Activated naive CD8-positive, alpha-beta T cell treated with anti-CD3 and anti-CD28 coated beads, Interleukin-2, amount 50 U/mL, for 24 hours (primary cell): ENCODE measurements around the gene ATG14.
A peak's percentile ranks its signal among the peaks of the same experiment; 100 is the strongest.

Source experiments
- ATAC-seq: fragments of 150-1000 bp; cut with Tn5 transposase; one replicate; pipeline ENCODE4 v1.10.0; 2021
- DNase-seq: peaks from one replicate; pipeline ENCODE4 v3.0.0; 2021
- H3K27ac Mint-ChIP-seq: one replicate; pipeline ENCODE4 v1.8.0; 2021; ENCODE audit warnings: mild to moderate bottlenecking, mixed read lengths
- H3K27me3 Mint-ChIP-seq: one replicate; pipeline ENCODE4 v1.8.0; 2021; ENCODE audit warnings: mixed read lengths
- H3K36me3 Mint-ChIP-seq: one replicate; pipeline ENCODE4 v1.8.0; 2021; ENCODE audit warnings: low read depth, mixed read lengths
- H3K4me1 Mint-ChIP-seq: one replicate; pipeline ENCODE4 v1.8.0; 2021; ENCODE audit warnings: mixed read lengths
- H3K4me3 Mint-ChIP-seq: one replicate; pipeline ENCODE4 v1.8.0; 2021; ENCODE audit warnings: mild to moderate bottlenecking, moderate library complexity, mixed read lengths
- H3K9me3 Mint-ChIP-seq: one replicate; pipeline ENCODE4 v1.8.0; 2021; ENCODE audit warnings: mixed read lengths

Gene ATG14

DNA sequence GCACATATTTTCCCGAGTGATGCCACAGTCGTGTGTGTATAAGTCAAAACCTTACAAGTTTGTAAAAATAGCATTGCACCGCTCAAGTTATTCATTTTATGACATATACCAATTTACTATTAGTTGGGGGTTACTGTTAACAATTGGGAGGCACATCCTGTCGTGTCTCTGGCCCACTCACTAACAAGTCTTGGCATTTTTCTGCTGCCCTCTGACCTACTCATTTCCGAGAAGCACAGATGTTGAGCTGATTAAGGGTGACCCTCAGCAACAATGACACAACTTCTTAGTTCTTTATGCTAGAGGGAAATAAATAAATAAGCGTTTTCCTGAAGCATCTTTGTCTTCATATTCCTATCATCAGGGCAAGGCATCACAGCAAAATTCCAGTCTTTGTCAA lies 6.8 kb upstream of the ATG14 start:
- H3K27me3 Mint-ChIP-seq: peaks cover 4% of the 10 kb centered on the region
- ATAC-seq: no peak
- no peak overlapping the region for H3K4me3 Mint-ChIP-seq
- H3K27ac Mint-ChIP-seq: no peak overlapping the region
- no peaks in the 10 kb centered on the region for H3K9me3 Mint-ChIP-seq
- DNase-seq: no peak
- no peaks in the 10 kb centered on the region for H3K36me3 Mint-ChIP-seq
- peaks cover 5% of the 10 kb centered on the region for H3K4me1 Mint-ChIP-seq

- no peak for DNase-seq
- no peaks in the 10 kb centered on the region for H3K36me3 Mint-ChIP-seq
- H3K4me1 Mint-ChIP-seq: peaks cover 5% of the 10 kb centered on the region
- H3K27ac Mint-ChIP-seq: no peak overlapping the region
- peaks cover 4% of the 10 kb centered on the region for H3K27me3 Mint-ChIP-seq
- no peak for ATAC-seq
- H3K9me3 Mint-ChIP-seq: no peaks in the 10 kb centered on the region
- no peak overlapping the region for H3K4me3 Mint-ChIP-seq
Observed at GRCh38 chr14:55417955-55418354, 6.3 kb upstream of the ATG14 start.

DNA sequence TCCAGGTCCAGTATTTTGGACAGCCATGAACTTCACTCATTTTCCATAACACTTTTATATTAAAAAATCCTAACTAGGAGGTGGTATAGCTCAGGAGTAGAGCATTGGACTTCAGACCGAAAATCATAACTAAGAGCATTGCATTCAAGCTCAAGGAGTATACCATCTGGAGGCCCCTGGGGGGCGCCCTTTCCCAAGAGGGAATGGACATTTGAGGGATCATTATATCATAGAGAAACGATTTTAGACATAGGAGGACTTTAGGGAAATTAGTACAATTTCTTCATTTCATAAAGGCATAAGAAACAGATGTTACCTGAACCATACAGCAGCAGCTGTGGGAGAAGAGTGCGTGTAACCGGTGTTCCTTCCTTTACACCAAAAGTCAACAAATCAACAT lies 5.2 kb upstream of the ATG14 start:
- Mint-ChIP-seq H3K27ac (no peak overlapping the region), H3K4me3 (no peak overlapping the region), H3K27me3 (peaks cover 4% of the 10 kb centered on the region), H3K4me1 (peaks cover 16% of the 10 kb centered on the region), H3K9me3 (no peaks in the 10 kb centered on the region), H3K36me3 (no peaks in the 10 kb centered on the region)
- ATAC-seq: peak; percentile 64
- peak; percentile 22 for DNase-seq

DNA sequence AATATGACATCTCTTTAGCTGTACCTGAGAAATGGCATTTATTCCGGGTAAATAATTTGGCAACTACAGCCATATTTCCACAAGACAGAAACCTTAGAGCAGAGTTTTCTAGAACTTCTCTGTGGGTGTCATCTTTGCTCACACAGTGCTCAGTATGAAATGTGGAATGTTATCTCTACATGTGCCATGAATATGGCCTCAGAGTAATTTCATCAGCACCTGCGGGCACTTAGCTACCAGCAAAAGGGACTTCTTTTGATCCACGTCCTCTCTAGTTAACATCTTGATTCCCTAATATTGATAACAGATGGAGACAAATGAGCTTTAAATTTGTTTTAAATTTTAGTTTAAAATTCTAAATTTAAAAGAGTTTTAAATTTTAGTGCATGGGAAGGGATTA lies 2.9 kb upstream of the ATG14 start:
- Mint-ChIP-seq H3K4me3 (no peak overlapping the region), H3K4me1 (peaks cover 30% of the 10 kb centered on the region), H3K9me3 (no peaks in the 10 kb centered on the region), H3K36me3 (no peaks in the 10 kb centered on the region), H3K27me3 (peaks cover 4% of the 10 kb centered on the region), H3K27ac (no peak overlapping the region)
- ATAC-seq (no peak), DNase-seq (no peak)

DNA sequence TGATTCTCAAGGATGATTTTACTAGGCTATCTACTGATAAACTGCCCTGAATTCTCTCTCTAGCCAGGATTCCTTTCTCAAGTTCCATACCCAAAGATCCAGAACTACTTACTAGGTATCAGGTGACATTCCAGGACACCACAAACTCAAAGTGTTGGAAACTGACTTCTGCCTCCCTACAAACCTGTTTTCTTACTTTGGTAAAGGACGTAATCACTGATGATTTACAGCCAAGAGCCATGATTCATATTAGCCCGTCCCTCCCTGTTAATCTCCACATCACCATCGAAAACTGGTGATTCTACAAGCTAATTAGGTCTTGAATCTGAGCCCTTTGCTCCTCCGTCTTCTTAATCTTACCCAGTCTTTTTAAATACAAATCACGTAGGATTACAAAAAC lies 1.0 kb upstream of the ATG14 start:
- Mint-ChIP-seq H3K4me1 (peaks cover 32% of the 10 kb centered on the region), H3K9me3 (no peaks in the 10 kb centered on the region), H3K4me3 (peak overlapping the region; percentile 87), H3K36me3 (no peaks in the 10 kb centered on the region), H3K27ac (no peak overlapping the region), H3K27me3 (peaks cover 4% of the 10 kb centered on the region)
- no peak for DNase-seq
- ATAC-seq: no peak

DNA sequence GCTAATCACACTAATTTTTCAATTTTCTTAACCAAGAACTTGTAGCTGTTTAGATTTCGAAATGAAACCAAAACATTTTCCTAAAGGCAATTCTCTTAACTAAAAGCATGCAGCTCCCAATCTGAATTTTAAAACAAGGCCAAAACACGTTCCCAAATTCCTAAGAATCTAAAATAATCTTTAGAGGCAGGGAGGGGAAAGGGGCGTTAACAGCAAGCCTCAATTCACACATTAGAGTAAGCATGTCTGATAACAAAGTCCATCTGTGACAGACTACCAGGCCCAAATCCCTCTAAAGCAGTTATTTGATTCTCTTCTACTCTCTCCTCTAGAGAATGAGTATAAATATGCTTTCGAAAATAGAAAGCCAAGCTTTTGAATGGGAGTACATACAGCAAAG lies 754 bp downstream of the ATG14 start:
- DNase-seq (no peak), ATAC-seq (no peak)
- Mint-ChIP-seq H3K27ac (peak overlapping the region; percentile 89), H3K9me3 (no peaks in the 10 kb centered on the region), H3K27me3 (peaks cover 4% of the 10 kb centered on the region), H3K4me1 (peaks cover 30% of the 10 kb centered on the region), H3K36me3 (no peaks in the 10 kb centered on the region), H3K4me3 (peak overlapping the region; percentile 87)

GRCh38 chr14:55404173-55404854 lies 7.3 kb downstream of the ATG14 start:
- peak; percentile 57 for ATAC-seq
- Mint-ChIP-seq H3K27me3 (no peaks in the 10 kb centered on the region), H3K9me3 (no peaks in the 10 kb centered on the region), H3K36me3 (no peaks in the 10 kb centered on the region), H3K27ac (peak overlapping the region; percentile 33), H3K4me1 (peaks cover 34% of the 10 kb centered on the region), H3K4me3 (no peak overlapping the region)
- DNase-seq: no peak

DNA sequence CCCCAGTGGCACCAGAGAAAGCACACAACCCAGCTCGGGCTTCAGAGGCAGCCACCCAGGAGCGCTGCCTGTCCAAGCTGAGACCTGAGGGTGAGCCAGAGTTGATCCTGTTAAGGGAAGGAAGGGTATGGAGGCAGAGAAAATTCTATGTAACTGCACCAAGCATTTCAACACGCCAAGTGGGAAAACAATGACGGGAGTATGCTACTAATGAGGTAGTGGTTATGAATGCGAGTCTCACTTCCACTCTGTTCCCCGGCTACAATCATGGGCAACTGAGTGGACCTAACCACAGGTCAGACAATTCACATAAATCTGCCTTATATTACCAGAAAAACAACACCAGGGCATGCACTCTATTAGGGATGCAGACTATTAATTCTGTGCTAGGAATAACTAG lies 9.9 kb downstream of the ATG14 start:
- Mint-ChIP-seq H3K27ac (no peak overlapping the region), H3K36me3 (no peaks in the 10 kb centered on the region), H3K9me3 (no peaks in the 10 kb centered on the region), H3K27me3 (no peaks in the 10 kb centered on the region), H3K4me1 (peaks cover 42% of the 10 kb centered on the region), H3K4me3 (no peak overlapping the region)
- DNase-seq (no peak), ATAC-seq (no peak)

DNA sequence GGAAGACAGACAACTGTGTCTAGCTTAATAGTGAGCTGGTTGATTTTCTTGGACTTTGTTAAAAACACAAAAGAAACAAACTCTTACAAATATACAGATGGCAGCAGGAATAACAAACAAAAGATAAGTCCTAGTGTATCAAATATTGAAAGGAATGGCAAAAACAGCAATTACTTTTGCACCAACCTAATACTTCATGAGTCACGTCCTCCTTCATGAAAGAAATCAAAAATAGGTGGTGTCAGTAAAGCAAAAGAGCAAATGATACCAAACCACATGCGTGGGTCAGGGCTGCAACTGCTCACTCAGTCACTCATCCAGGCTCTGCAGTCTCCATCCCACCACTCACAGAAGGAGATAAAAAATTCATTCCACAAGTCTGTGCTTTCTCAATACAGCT lies 11.8 kb downstream of the ATG14 start:
- no peak overlapping the region for H3K4me3 Mint-ChIP-seq
- ATAC-seq (peak; percentile 80), DNase-seq (peak; percentile 14)
- no peaks in the 10 kb centered on the region for H3K9me3 Mint-ChIP-seq
- peaks cover 6% of the 10 kb centered on the region for H3K36me3 Mint-ChIP-seq
- no peaks in the 10 kb centered on the region for H3K27me3 Mint-ChIP-seq
- H3K4me1 Mint-ChIP-seq: peaks cover 40% of the 10 kb centered on the region
- no peak overlapping the region for H3K27ac Mint-ChIP-seq

DNA sequence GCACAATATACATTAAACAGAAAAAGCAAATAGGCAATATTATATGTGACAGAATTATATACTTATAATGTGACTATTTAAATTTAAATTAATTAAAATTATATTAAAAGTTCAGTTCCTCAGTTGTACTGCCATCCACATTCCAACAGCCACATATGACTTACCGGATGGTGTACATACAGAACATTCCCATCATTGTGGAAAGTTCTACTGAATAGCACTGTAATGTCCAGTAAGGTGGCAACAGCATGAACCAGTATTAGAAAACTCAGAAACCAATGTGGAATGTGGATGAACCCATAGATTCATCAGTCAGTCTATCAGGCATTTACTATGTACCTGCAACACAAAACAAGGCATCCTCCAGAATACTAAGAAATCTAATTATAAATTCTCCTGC lies 12.4 kb downstream of the ATG14 start:
- DNase-seq (no peak), ATAC-seq (no peak)
- peaks cover 34% of the 10 kb centered on the region for H3K4me1 Mint-ChIP-seq
- H3K36me3 Mint-ChIP-seq: peaks cover 7% of the 10 kb centered on the region
- peak overlapping the region; percentile 3 for H3K27ac Mint-ChIP-seq
- H3K9me3 Mint-ChIP-seq: no peaks in the 10 kb centered on the region
- H3K27me3 Mint-ChIP-seq: no peaks in the 10 kb centered on the region
- H3K4me3 Mint-ChIP-seq: no peak overlapping the region

DNA sequence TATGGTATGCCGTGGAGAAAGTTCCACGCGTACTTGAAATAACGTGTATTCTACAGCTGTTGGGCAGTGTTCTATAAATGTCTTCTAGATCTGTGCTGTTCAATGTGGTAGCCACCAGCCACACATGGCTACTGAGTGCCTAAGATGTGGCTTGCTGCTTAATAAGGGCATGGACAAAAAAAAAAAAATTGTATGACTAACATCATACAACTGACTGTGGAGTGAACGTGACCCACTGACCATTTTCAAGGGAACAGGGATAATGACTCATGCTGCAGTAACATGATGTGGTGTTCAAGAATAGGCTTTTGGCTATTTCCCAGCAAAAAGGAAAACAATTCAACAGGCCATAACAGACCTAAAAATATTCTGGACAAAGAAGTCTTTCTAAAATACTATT lies 13.0 kb downstream of the ATG14 start:
- peaks cover 30% of the 10 kb centered on the region for H3K4me1 Mint-ChIP-seq
- H3K27ac Mint-ChIP-seq: peak overlapping the region; percentile 43
- no peaks in the 10 kb centered on the region for H3K27me3 Mint-ChIP-seq
- DNase-seq (no peak), ATAC-seq (peak; percentile 43)
- H3K4me3 Mint-ChIP-seq: no peak overlapping the region
- no peaks in the 10 kb centered on the region for H3K9me3 Mint-ChIP-seq
- H3K36me3 Mint-ChIP-seq: peaks cover 7% of the 10 kb centered on the region

- DNase-seq (no peak), ATAC-seq (no peak)
- Mint-ChIP-seq H3K9me3 (no peaks in the 10 kb centered on the region), H3K4me3 (no peak overlapping the region), H3K27me3 (no peaks in the 10 kb centered on the region), H3K27ac (peak overlapping the region; percentile 47), H3K4me1 (peaks cover 44% of the 10 kb centered on the region), H3K36me3 (peaks cover 37% of the 10 kb centered on the region)
Observed at GRCh38 chr14:55389330-55389729, 22.3 kb downstream of the ATG14 start.

- DNase-seq (no peak), ATAC-seq (peak; percentile 71)
- peaks cover 48% of the 10 kb centered on the region for H3K4me1 Mint-ChIP-seq
- peaks cover 44% of the 10 kb centered on the region for H3K36me3 Mint-ChIP-seq
- H3K9me3 Mint-ChIP-seq: no peaks in the 10 kb centered on the region
- no peak overlapping the region for H3K4me3 Mint-ChIP-seq
- no peaks in the 10 kb centered on the region for H3K27me3 Mint-ChIP-seq
- peak overlapping the region; percentile 94 for H3K27ac Mint-ChIP-seq
Observed at GRCh38 chr14:55388160-55388559, 23.5 kb downstream of the ATG14 start.

DNA sequence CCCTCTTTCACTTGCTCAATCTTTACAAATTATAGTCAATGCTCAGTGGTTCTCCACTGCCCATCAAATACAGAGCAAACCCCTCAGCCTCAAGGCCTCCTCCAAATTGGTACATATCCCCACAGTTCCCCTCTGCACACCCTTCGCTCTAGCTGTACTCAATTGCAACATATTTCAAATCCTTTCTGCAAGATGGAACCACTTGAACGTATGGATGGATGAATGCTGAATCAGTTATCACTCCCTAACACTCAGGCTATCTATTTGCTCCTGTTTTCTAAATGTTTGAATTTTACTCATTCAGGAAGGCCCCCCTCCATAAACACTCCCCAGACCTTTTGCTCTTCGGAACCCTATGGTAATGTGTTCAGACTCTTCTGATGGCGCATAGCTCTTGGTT lies 24.5 kb downstream of the ATG14 start:
- Mint-ChIP-seq H3K4me1 (peaks cover 51% of the 10 kb centered on the region), H3K27me3 (no peaks in the 10 kb centered on the region), H3K9me3 (no peaks in the 10 kb centered on the region), H3K4me3 (peak overlapping the region; percentile 18), H3K27ac (peak overlapping the region; percentile 94), H3K36me3 (peaks cover 44% of the 10 kb centered on the region)
- ATAC-seq (no peak), DNase-seq (no peak)

- Mint-ChIP-seq H3K9me3 (no peaks in the 10 kb centered on the region), H3K36me3 (peaks cover 44% of the 10 kb centered on the region), H3K4me3 (peak overlapping the region; percentile 60), H3K27me3 (no peaks in the 10 kb centered on the region), H3K27ac (peak overlapping the region; percentile 94), H3K4me1 (peaks cover 59% of the 10 kb centered on the region)
- ATAC-seq (peak; percentile 69), DNase-seq (no peak)
Observed at GRCh38 chr14:55386037-55386808, 25.4 kb downstream of the ATG14 start.
